H1 (cell line): ENCODE data around the gene EGFR. TPM values are rescaled to one million over a fixed set of nuclear protein-coding genes. Genes with fewer than 3 reads are reported as not detected.

ENCODE experiments used
- CTCF ChIA-PET: fragments of 300-600 bp; sonication (Branson Sonifier 250); formaldehyde crosslinking; loops from one replicate; lab custom pipeline; 2021; ENCODE audit not compliant: partially characterized antibody; lab: Charles Lee
- POLR2A ChIA-PET: fragments of 300-600 bp; sonication (Branson Sonifier 250); formaldehyde crosslinking; loops from one replicate; lab custom pipeline; 2021; ENCODE audit warnings: inconsistent platforms; ENCODE audit not compliant: partially characterized antibody; lab: Charles Lee
- DNase-seq, 2 experiments: peaks; one replicate each; pipeline versions ENCODE4 v3.0.0 to v3.0.0-alpha.2; 2010 to 2022; ENCODE audit warnings: low spot score in 2 of 2, low read depth in 1 of 2, mixed read lengths in 1 of 2
- FAIRE-seq: peaks from 2 replicates; lab custom pipeline; 2011; peaks lifted over from hg19 to GRCh38; lab: Jason Lieb, UNC
- H2AFZ ChIP-seq: 2 replicates; pipeline ENCODE4 v1.8.1; 2012; ENCODE audit warnings: low read length, inconsistent platforms
- H2AK5ac ChIP-seq: 2 replicates; pipeline ENCODE4 v1.6.1; 2013; ENCODE audit warnings: low read depth, low read length
- H2BK120ac ChIP-seq: replicated peaks from 2 replicates; pipeline ENCODE3; 2013; ENCODE audit warnings: low read depth, low read length, inconsistent platforms
- H2BK12ac ChIP-seq: 2 replicates; pipeline ENCODE4 v1.6.1; 2013; ENCODE audit warnings: low read depth, low read length
- H2BK15ac ChIP-seq: 2 replicates; pipeline ENCODE4 v1.6.1; 2013; ENCODE audit warnings: low read length
- H2BK20ac ChIP-seq: 2 replicates; pipeline ENCODE4 v1.6.1; 2013; ENCODE audit warnings: low read length
- H2BK5ac ChIP-seq: 2 replicates; pipeline ENCODE4 v1.6.1; 2013; ENCODE audit warnings: low read depth, low read length
- H3K14ac ChIP-seq: 2 replicates; pipeline ENCODE4 v1.6.1; 2013; ENCODE audit warnings: inconsistent platforms; ENCODE audit not compliant: insufficient read length
- H3K18ac ChIP-seq: 2 replicates; pipeline ENCODE4 v1.6.1; 2013; ENCODE audit warnings: low read length; ENCODE audit errors: extremely low read depth
- H3K23ac ChIP-seq: 2 replicates; pipeline ENCODE4 v1.6.1; 2013; ENCODE audit warnings: inconsistent platforms; ENCODE audit not compliant: insufficient read length
- H3K23me2 ChIP-seq: 2 replicates; pipeline ENCODE4 v1.6.1; 2013; ENCODE audit warnings: low read depth, low read length
- H3K27ac ChIP-seq: 2 replicates; pipeline ENCODE4 v1.6.1; 2011; ENCODE audit warnings: low read depth, low read length, inconsistent platforms
- H3K27me3 ChIP-seq, 4 experiments: replicated peaks in 1 of 4; 1 replicate in 1 of 4; 2 replicates in 3 of 4; pipeline versions ENCODE4 v1.6.1 to v1.8.1; 2011 to 2013; ENCODE audit warnings: low read length in 3 of 4, mild to moderate bottlenecking in 3 of 4, inconsistent platforms in 2 of 4, mixed read lengths in 2 of 4, moderate library complexity in 1 of 4; ENCODE audit not compliant: control insufficient read depth in 3 of 4, insufficient read depth in 3 of 4; ENCODE audit errors: extremely low read depth in 1 of 4
- H3K36me3 ChIP-seq, 4 experiments: 2 replicates each; pipeline versions ENCODE4 v1.6.1 to v1.8.1; 2011 to 2013; ENCODE audit warnings: mild to moderate bottlenecking in 4 of 4, low read length in 3 of 4, moderate library complexity in 2 of 4, control low read depth in 1 of 4, inconsistent platforms in 1 of 4; ENCODE audit not compliant: insufficient read depth in 4 of 4, control insufficient read depth in 2 of 4
- H3K4ac ChIP-seq: replicated peaks from 2 replicates; pipeline ENCODE3; 2013; ENCODE audit warnings: low read length, low read depth, mixed read lengths, inconsistent platforms; ENCODE audit not compliant: insufficient read length
- H3K4me1 ChIP-seq, 4 experiments: replicated peaks in 1 of 4; 1 replicate in 1 of 4; 2 replicates in 3 of 4; pipeline versions ENCODE4 v1.6.1 to v1.8.1; 2011 to 2013; ENCODE audit warnings: low read length in 3 of 4, inconsistent platforms in 2 of 4, mixed read lengths in 1 of 4; ENCODE audit not compliant: insufficient read depth in 4 of 4, control insufficient read depth in 3 of 4
- H3K4me2 ChIP-seq, 2 experiments: 2 replicates each; pipeline versions ENCODE4 v1.6.1 to v1.8.1; 2011 to 2013; ENCODE audit warnings: low read depth in 2 of 2, low read length in 2 of 2, control low read depth in 1 of 2, inconsistent platforms in 1 of 2, mild to moderate bottlenecking in 1 of 2; ENCODE audit not compliant: insufficient read depth in 1 of 2
- H3K4me3 ChIP-seq, 4 experiments: fragments of 200-600, 300-600 bp in 1 of 4; sonication (generic), shearing (Covaris generic), sonication (Bioruptor Twin) in 1 of 4; 2 replicates each; pipeline versions ENCODE4 v1.5.1 to v1.8.1; 2011 to 2016; ENCODE audit warnings: low read length in 4 of 4, low read depth in 3 of 4, control low read depth in 2 of 4, inconsistent platforms in 2 of 4, mild to moderate bottlenecking in 2 of 4, mixed read lengths in 1 of 4, moderate library complexity in 1 of 4; ENCODE audit not compliant: insufficient read depth in 2 of 4; ENCODE audit errors: extremely low read depth in 1 of 4
- H3K56ac ChIP-seq: replicated peaks from 2 replicates; pipeline ENCODE3; 2013; ENCODE audit warnings: low read depth, mild to moderate bottlenecking, mixed read lengths, low read length, inconsistent platforms; ENCODE audit not compliant: insufficient read length
- H3K79me1 ChIP-seq: 2 replicates; pipeline ENCODE4 v1.6.1; 2013; ENCODE audit warnings: low read depth, low read length, control low read depth
- H3K79me2 ChIP-seq, 2 experiments: 2 replicates each; pipeline versions ENCODE4 v1.6.1 to v1.8.1; 2012 to 2013; ENCODE audit warnings: low read length in 2 of 2, mild to moderate bottlenecking in 2 of 2, inconsistent platforms in 1 of 2; ENCODE audit not compliant: insufficient read depth in 2 of 2, control insufficient read depth in 1 of 2
- H3K9ac ChIP-seq, 4 experiments: replicated peaks in 1 of 4; 1 replicate in 1 of 4; 2 replicates in 3 of 4; pipeline versions ENCODE4 v1.6.1 to v1.8.1; 2011 to 2013; ENCODE audit warnings: low read depth in 3 of 4, low read length in 3 of 4, control low read depth in 2 of 4, mild to moderate bottlenecking in 2 of 4, moderate library complexity in 2 of 4, inconsistent platforms in 1 of 4; ENCODE audit errors: extremely low read depth in 1 of 4
- H3K9me3 ChIP-seq, 2 experiments: 2 replicates each; pipeline versions ENCODE4 v1.6.1 to v1.8.1; 2012 to 2013; ENCODE audit warnings: mild to moderate bottlenecking in 2 of 2, moderate library complexity in 2 of 2, control low read depth in 1 of 2, inconsistent platforms in 1 of 2, low read depth in 1 of 2, low read length in 1 of 2, mixed read lengths in 1 of 2; ENCODE audit not compliant: insufficient read depth in 2 of 2
- H4K20me1 ChIP-seq, 2 experiments: replicated peaks in 1 of 2; 2 replicates each; pipeline versions ENCODE3 to v1.8.1; 2011 to 2013; ENCODE audit warnings: inconsistent platforms in 2 of 2, low read length in 2 of 2, mild to moderate bottlenecking in 1 of 2; ENCODE audit not compliant: insufficient read depth in 2 of 2, control insufficient read depth in 1 of 2
- H4K5ac ChIP-seq: 2 replicates; pipeline ENCODE4 v1.6.1; 2013; ENCODE audit warnings: low read length, low read depth, mixed read lengths, inconsistent platforms; ENCODE audit not compliant: insufficient read length
- H4K8ac ChIP-seq: 2 replicates; pipeline ENCODE4 v1.8.0; 2013; ENCODE audit warnings: mild to moderate bottlenecking, moderate library complexity, low read length, inconsistent platforms; ENCODE audit not compliant: insufficient read depth; ENCODE audit errors: extremely low read depth
- H4K91ac ChIP-seq: replicated peaks from 2 replicates; pipeline ENCODE3; 2013; ENCODE audit warnings: low read length, mixed read lengths, inconsistent platforms; ENCODE audit not compliant: insufficient read length
- ASH2L ChIP-seq: fragments of 200-600, 300-600 bp; sonication (generic); IDR thresholded peaks from one replicate; pipeline ENCODE4 v1.7.1; 2017; ENCODE audit warnings: low read length
- CHD2 ChIP-seq: IDR thresholded peaks from 2 replicates; pipeline ENCODE4 v1.6.1; 2012; ENCODE audit warnings: low read length, improper control_type of control experiment
- E2F6 ChIP-seq: IDR thresholded peaks from 2 replicates; pipeline ENCODE4 v1.6.1; 2012; ENCODE audit warnings: inconsistent platforms
- EGR1 ChIP-seq: IDR thresholded peaks from 2 replicates; pipeline ENCODE4 v1.6.1; 2011; ENCODE audit warnings: low read depth, low read length, borderline replicate concordance
- HDAC2 ChIP-seq, 2 experiments: fragments of 300-600 bp in 1 of 2; sonication (generic) in 1 of 2; IDR thresholded peaks; 2 replicates each; pipeline ENCODE4 v1.6.1; 2011 to 2012; ENCODE audit warnings: low read depth in 2 of 2, low read length in 2 of 2, mild to moderate bottlenecking in 2 of 2, moderate library complexity in 2 of 2, borderline replicate concordance in 1 of 2, inconsistent platforms in 1 of 2
- HDAC6 ChIP-seq: IDR thresholded peaks from one replicate; pipeline ENCODE4 v1.7.1; 2012; ENCODE audit warnings: low read depth, mild to moderate bottlenecking, inconsistent platforms, low read length, moderate library complexity
- JUN ChIP-seq: IDR thresholded peaks from 2 replicates; pipeline ENCODE4 v1.6.1; 2011; ENCODE audit warnings: low read depth, mild to moderate bottlenecking, improper control_type of control experiment, low read length
- PHF8 ChIP-seq: fragments of 200-600 bp; sonication (generic); conservative IDR thresholded peaks from 2 replicates; pipeline ENCODE4 v1.7.1; 2012; ENCODE audit warnings: low read depth, mild to moderate bottlenecking, inconsistent platforms, low read length, moderate library complexity
- POLR2A ChIP-seq, 2 experiments: IDR thresholded peaks; 1 replicate in 1 of 2; 2 replicates in 1 of 2; pipeline ENCODE4 v1.6.1; 2011; ENCODE audit warnings: low read depth in 2 of 2, low read length in 2 of 2, mild to moderate bottlenecking in 2 of 2; ENCODE audit errors: control extremely low read depth in 1 of 2
- RAD21 ChIP-seq, 2 experiments: IDR thresholded peaks in 1 of 2; conservative IDR thresholded peaks in 1 of 2; 2 replicates each; pipeline ENCODE4 v1.6.1; 2011; ENCODE audit warnings: low read depth in 2 of 2, low read length in 2 of 2, improper control_type of control experiment in 1 of 2, inconsistent platforms in 1 of 2, mild to moderate bottlenecking in 1 of 2, moderate library complexity in 1 of 2
- SIN3A ChIP-seq, 2 experiments: IDR thresholded peaks in 1 of 2; conservative IDR thresholded peaks in 1 of 2; 2 replicates each; pipeline ENCODE4 v1.6.1; 2011 to 2012; ENCODE audit warnings: low read length in 2 of 2, improper control_type of control experiment in 1 of 2, low read depth in 1 of 2, mild to moderate bottlenecking in 1 of 2
- SIRT6 ChIP-seq: IDR thresholded peaks from one replicate; pipeline ENCODE4 v1.7.1; 2012; ENCODE audit warnings: low read length, inconsistent platforms
- SP4 ChIP-seq: IDR thresholded peaks from 2 replicates; pipeline ENCODE4 v1.6.1; 2012; ENCODE audit warnings: low read length, inconsistent platforms
- WGBS, 2 experiments: shearing (Covaris generic) in 1 of 2; methylation state at CpG; one replicate each; pipeline versions ENCODE4 v1.1.6 to v1.1.7; 2013 to 2015; ENCODE audit warnings: low lambda C conversion rate in 2 of 2, mixed read lengths in 2 of 2, inconsistent platforms in 1 of 2, low coverage in 1 of 2, missing lambda C conversion rate in 1 of 2; ENCODE audit not compliant: insufficient replicate concordance in 2 of 2, insufficient coverage in 1 of 2, insufficient read length in 1 of 2; ENCODE audit errors: extremely low coverage in 1 of 2, missing lambda C conversion rate in 1 of 2; 5-methylcytosine and 5-hydroxymethylcytosine counted together
- polyA plus RNA-seq, 7 experiments: library from polyadenylated mRNA; depleted of rRNA in 3 of 7; stranded (reverse) in 5 of 7; unstranded in 2 of 7; fragments of >200 nt in 5 of 7; fragments of 200-250 nt in 2 of 7; gene quantifications; 1 replicate in 5 of 7; 2 replicates in 1 of 7; 4 replicates in 1 of 7; pipeline versions ENCODE4 v1.2.1 to v1.2.3, GENCODE V29; 2011 to 2013; ENCODE audit warnings: missing spikeins in 2 of 7, mixed read lengths in 2 of 7
- total RNA-seq: library from RNA; stranded (reverse); fragmentation: NEBNext Ultra II Directional; extraction: Animal tissue kit (Norgen Biotek cat#: 25700); gene quantifications from 2 replicates; pipeline ENCODE4 v1.2.1, GENCODE V29; 2021

Gene EGFR
- total and polyA plus RNA-seq, 2 of the 8 experiments (the other 6 are each of a cell fraction or from before 2014, with no cell fraction given) = 1.9 to 5.8 TPM

- no peak for FAIRE-seq
- Histone ChIP-seq H3K18ac (no peak overlapping the region), H3K56ac (no peak overlapping the region), H3K9me3 (no peaks in the 10 kb centered on the region), H4K8ac (no peak overlapping the region), H3K36me3 (no peaks in the 10 kb centered on the region), H2BK15ac (no peak overlapping the region), H3K4me2 (no peak overlapping the region), H4K20me1 (peaks cover 0 to 4% of the 10 kb centered on the region in 2 experiments), H3K27ac (no peak overlapping the region), H3K4me3 (no peak overlapping the region), H3K9ac (no peak overlapping the region), H3K4me1 (no peaks in the 10 kb centered on the region), H3K23ac (no peak overlapping the region), H3K23me2 (no peaks in the 10 kb centered on the region), H2AK5ac (no peak overlapping the region), H2BK5ac (no peak overlapping the region), H3K79me2 (no peaks in the 10 kb centered on the region), H2BK20ac (no peak overlapping the region), H3K4ac (no peak overlapping the region), H3K27me3 (peaks cover 0 to 10% (median 6%) of the 10 kb centered on the region in 4 experiments; a peak in 5 of 7 replicates), H4K91ac (no peak overlapping the region), H4K5ac (no peak overlapping the region), H2BK12ac (no peak overlapping the region), H3K14ac (no peak overlapping the region), H2BK120ac (no peak overlapping the region), H3K79me1 (no peaks in the 10 kb centered on the region), H2AFZ (no peak overlapping the region)
- CTCF ChIA-PET = no interaction called here
- DNase-seq = no peak
- POLR2A ChIA-PET = no interaction called here
- WGBS, 2 experiments = 55% methylated on average over 3 of the region's 3 CpGs; no CpG with 5 or more reads in 1 of the 2 experiments
- TF ChIP-seq POLR2A (IDR thresholded peaks at IDR 0.05; ENCODE audit: control extremely low read depth in 1 of 2, low read depth in 2 of 2, low read length in 2 of 2) (no peak), JUN (no peak), SIRT6 (no peak), RAD21 (IDR thresholded peaks at IDR 0.05 in 1 of 2, conservative IDR thresholded peaks at IDR 0.05 in 1 of 2; ENCODE audit: low read depth in 2 of 2, low read length in 2 of 2) (no peak), E2F6 (no peak), EGR1 (no peak), ASH2L (no peak), HDAC6 (no peak), CHD2 (no peak), PHF8 (no peak), SIN3A (conservative IDR thresholded peaks at IDR 0.05 in 1 of 2, IDR thresholded peaks at IDR 0.05 in 1 of 2; ENCODE audit: low read depth in 1 of 2, low read length in 2 of 2) (no peak), SP4 (no peak), HDAC2 (IDR thresholded peaks at IDR 0.05; ENCODE audit: borderline replicate concordance in 1 of 2, low read depth in 2 of 2, low read length in 2 of 2) (no peak)
These were observed 242.0 kb downstream of the EGFR start for GRCh38 chr7:55260676-55261385.
